HEK293 (cell line): Measurements from ENCODE around the gene ALLC.

Source experiments
- CTCF ChIA-PET: fragments of 350-600 bp; formaldehyde crosslinking; extraction: SDS; loops from one replicate; lab custom pipeline; 2021; ENCODE audit warnings: antibody characterized with exemption; lab: Yijun Ruan, JAX
- POLR2A ChIA-PET: fragments of 300-600 bp; formaldehyde crosslinking; extraction: SDS; loops from one replicate; lab custom pipeline; 2020; ENCODE audit warnings: antibody characterized with exemption, inconsistent platforms; lab: Yijun Ruan, JAX
- H3K27ac ChIP-seq: fragments of 200-500 bp; sonication (Bioruptor generic); 2 replicates; pipeline ENCODE4 v1.5.1; 2014; ENCODE audit warnings: low read depth, low read length, control low read depth, inconsistent platforms; ENCODE audit errors: extremely low read depth
- H3K36me3 ChIP-seq, 2 experiments: fragments of 200-500 bp in 1 of 2; sonication (Bioruptor generic) in 1 of 2; 1 replicate in 1 of 2; 2 replicates in 1 of 2; pipeline ENCODE4 v1.5.1; 2014 to 2017; ENCODE audit warnings: inconsistent platforms in 2 of 2, low read length in 2 of 2; ENCODE audit not compliant: control insufficient read depth in 2 of 2, insufficient read depth in 1 of 2
- H3K4me1 ChIP-seq: fragments of 200-500 bp; sonication (Bioruptor generic); 2 replicates; pipeline ENCODE4 v1.5.1; 2014; ENCODE audit warnings: mild to moderate bottlenecking, low read length, inconsistent platforms; ENCODE audit not compliant: control insufficient read depth, insufficient read depth
- H3K4me3 ChIP-seq: 2 replicates; pipeline ENCODE4 v1.5.1; 2011; ENCODE audit warnings: low read depth, mild to moderate bottlenecking, control low read depth, low read length, moderate library complexity
- H3K9me3 ChIP-seq: fragments of 200-500 bp; sonication (Bioruptor generic); 2 replicates; pipeline ENCODE4 v1.5.1; 2014; ENCODE audit warnings: low read depth, low read length, inconsistent platforms; ENCODE audit not compliant: control insufficient read depth, insufficient read depth
- KLF1 ChIP-seq: fragments of 450-650 bp; formaldehyde crosslinking; IDR thresholded peaks from 2 replicates; pipeline ENCODE4 v1.5.1; 2016; ENCODE audit warnings: missing biosample characterization, missing genetic modification characterization
- ZNF114 ChIP-seq: fragments of 450-650 bp; formaldehyde crosslinking; IDR thresholded peaks from 2 replicates; pipeline ENCODE4 v1.5.0; 2017; ENCODE audit warnings: missing biosample characterization, missing genetic modification characterization
- ZNF140 ChIP-seq: fragments of 450-650 bp; formaldehyde crosslinking; IDR thresholded peaks from 2 replicates; pipeline ENCODE4 v1.5.1; 2016; ENCODE audit warnings: missing biosample characterization, missing genetic modification characterization
- ZNF174 ChIP-seq: fragments of 450-650 bp; formaldehyde crosslinking; IDR thresholded peaks from 2 replicates; pipeline ENCODE4 v1.5.0; 2017; ENCODE audit warnings: missing biosample characterization, mild to moderate bottlenecking, missing genetic modification characterization
- ZNF23 ChIP-seq: fragments of 450-650 bp; formaldehyde crosslinking; IDR thresholded peaks from 2 replicates; pipeline ENCODE4 v1.5.1; 2016; ENCODE audit warnings: missing biosample characterization, missing genetic modification characterization, borderline replicate concordance
- ZNF248 ChIP-seq: fragments of 450-650 bp; formaldehyde crosslinking; IDR thresholded peaks from 2 replicates; pipeline ENCODE4 v1.5.1; 2017; ENCODE audit warnings: missing biosample characterization, missing genetic modification characterization
- ZNF366 ChIP-seq: fragments of 450-650 bp; formaldehyde crosslinking; conservative IDR thresholded peaks from 2 replicates; pipeline ENCODE4 v1.5.1; 2016; ENCODE audit warnings: missing biosample characterization, missing genetic modification characterization
- ZNF416 ChIP-seq: fragments of 450-650 bp; formaldehyde crosslinking; IDR thresholded peaks from 2 replicates; pipeline ENCODE4 v1.5.1; 2016; ENCODE audit warnings: missing biosample characterization, missing genetic modification characterization
- ZNF501 ChIP-seq: fragments of 450-650 bp; formaldehyde crosslinking; IDR thresholded peaks from 2 replicates; pipeline ENCODE4 v1.5.1; 2016; ENCODE audit warnings: missing biosample characterization, missing genetic modification characterization
- ZNF544 ChIP-seq: fragments of 450-650 bp; formaldehyde crosslinking; IDR thresholded peaks from 2 replicates; pipeline ENCODE4 v1.5.0; 2017; ENCODE audit warnings: missing biosample characterization, missing genetic modification characterization
- ZNF585B ChIP-seq: fragments of 450-650 bp; formaldehyde crosslinking; IDR thresholded peaks from 2 replicates; pipeline ENCODE4 v1.5.1; 2016; ENCODE audit warnings: missing biosample characterization, missing genetic modification characterization
- ZNF677 ChIP-seq: fragments of 450-650 bp; IDR thresholded peaks from 2 replicates; pipeline ENCODE4 v1.5.0; 2018; ENCODE audit warnings: missing biosample characterization, mild to moderate bottlenecking, missing genetic modification characterization, moderate library complexity
- TF ChIP-seq, protein P1 (sequence below): fragments of 450-650 bp; formaldehyde crosslinking; IDR thresholded peaks from 2 replicates; pipeline ENCODE4 v1.5.1; 2016; ENCODE audit warnings: missing biosample characterization, missing genetic modification characterization
- TF ChIP-seq, protein P2 (sequence below): fragments of 450-650 bp; formaldehyde crosslinking; IDR thresholded peaks from 2 replicates; pipeline ENCODE4 v1.5.1; 2016; ENCODE audit warnings: missing biosample characterization, missing genetic modification characterization
- TF ChIP-seq, protein P3 (sequence below): fragments of 450-650 bp; formaldehyde crosslinking; IDR thresholded peaks from 2 replicates; pipeline ENCODE4 v1.5.1; 2016; ENCODE audit warnings: missing biosample characterization, missing genetic modification characterization
- TF ChIP-seq, protein P4 (sequence below): fragments of 450-650 bp; formaldehyde crosslinking; IDR thresholded peaks from 2 replicates; pipeline ENCODE4 v1.5.1; 2016; ENCODE audit warnings: missing biosample characterization, missing genetic modification characterization

Gene ALLC

DNA sequence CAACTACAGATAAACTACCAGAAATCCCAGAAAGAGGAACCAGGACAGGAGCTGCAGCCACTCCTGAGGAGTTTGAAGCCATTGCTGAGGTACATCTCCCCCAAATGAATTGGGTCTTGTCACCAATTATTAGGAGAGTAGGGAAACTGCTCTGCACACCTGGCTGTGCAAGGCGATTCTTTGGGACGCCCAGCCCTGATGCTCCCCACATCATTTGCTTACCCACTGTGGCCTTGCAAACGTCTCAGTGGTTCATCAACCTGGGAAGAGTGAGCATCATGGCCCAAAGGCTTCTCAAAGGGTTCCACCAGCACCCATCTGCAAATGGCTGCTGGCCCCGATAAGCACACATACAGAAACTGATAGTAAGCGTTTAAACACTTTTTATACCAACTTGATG is 23.6 kb downstream of the ALLC start:
- no peak for TF ChIP-seq ZNF677 (tag by site-specific recombination)
- TF ChIP-seq, protein P1, sequence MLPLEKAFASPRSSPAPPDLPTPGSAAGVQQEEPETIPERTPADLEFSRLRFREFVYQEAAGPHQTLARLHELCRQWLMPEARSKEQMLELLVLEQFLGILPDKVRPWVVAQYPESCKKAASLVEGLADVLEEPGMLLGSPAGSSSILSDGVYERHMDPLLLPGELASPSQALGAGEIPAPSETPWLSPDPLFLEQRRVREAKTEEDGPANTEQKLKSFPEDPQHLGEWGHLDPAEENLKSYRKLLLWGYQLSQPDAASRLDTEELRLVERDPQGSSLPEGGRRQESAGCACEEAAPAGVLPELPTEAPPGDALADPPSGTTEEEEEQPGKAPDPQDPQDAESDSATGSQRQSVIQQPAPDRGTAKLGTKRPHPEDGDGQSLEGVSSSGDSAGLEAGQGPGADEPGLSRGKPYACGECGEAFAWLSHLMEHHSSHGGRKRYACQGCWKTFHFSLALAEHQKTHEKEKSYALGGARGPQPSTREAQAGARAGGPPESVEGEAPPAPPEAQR (tag by site-specific recombination): no peak
- TF ChIP-seq ZNF174: no peak
- TF ChIP-seq, protein P2, sequence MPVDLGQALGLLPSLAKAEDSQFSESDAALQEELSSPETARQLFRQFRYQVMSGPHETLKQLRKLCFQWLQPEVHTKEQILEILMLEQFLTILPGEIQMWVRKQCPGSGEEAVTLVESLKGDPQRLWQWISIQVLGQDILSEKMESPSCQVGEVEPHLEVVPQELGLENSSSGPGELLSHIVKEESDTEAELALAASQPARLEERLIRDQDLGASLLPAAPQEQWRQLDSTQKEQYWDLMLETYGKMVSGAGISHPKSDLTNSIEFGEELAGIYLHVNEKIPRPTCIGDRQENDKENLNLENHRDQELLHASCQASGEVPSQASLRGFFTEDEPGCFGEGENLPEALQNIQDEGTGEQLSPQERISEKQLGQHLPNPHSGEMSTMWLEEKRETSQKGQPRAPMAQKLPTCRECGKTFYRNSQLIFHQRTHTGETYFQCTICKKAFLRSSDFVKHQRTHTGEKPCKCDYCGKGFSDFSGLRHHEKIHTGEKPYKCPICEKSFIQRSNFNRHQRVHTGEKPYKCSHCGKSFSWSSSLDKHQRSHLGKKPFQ: no peak
- no peak for TF ChIP-seq ZNF23 (tag by site-specific recombination)
- ChIA-PET POLR2A (no interaction called here), CTCF (no interaction called here)
- Histone ChIP-seq H3K36me3 (no peaks in the 10 kb centered on the region), H3K9me3 (no peaks in the 10 kb centered on the region), H3K27ac (no peak overlapping the region), H3K4me3 (no peak overlapping the region), H3K4me1 (no peaks in the 10 kb centered on the region)

DNA sequence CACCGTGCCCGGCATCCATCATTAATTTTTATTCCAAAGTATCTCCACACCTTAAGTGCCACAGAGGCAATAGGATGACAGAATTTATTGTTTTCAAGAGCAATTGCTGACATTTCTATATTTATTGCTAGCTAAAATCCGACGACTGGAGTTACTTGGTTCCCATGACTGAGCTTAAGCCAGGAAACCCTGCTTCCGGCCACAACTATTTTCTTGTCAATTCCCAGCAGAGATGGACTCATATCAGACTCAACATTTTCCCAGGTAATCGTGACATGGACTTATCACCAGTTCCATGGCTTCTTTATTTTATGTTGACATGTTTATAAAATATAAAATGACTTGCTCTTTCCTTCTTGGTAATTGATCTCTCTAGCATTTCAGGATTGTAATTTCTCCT is 24.8 kb downstream of the ALLC start:
- TF ChIP-seq, protein P3, sequence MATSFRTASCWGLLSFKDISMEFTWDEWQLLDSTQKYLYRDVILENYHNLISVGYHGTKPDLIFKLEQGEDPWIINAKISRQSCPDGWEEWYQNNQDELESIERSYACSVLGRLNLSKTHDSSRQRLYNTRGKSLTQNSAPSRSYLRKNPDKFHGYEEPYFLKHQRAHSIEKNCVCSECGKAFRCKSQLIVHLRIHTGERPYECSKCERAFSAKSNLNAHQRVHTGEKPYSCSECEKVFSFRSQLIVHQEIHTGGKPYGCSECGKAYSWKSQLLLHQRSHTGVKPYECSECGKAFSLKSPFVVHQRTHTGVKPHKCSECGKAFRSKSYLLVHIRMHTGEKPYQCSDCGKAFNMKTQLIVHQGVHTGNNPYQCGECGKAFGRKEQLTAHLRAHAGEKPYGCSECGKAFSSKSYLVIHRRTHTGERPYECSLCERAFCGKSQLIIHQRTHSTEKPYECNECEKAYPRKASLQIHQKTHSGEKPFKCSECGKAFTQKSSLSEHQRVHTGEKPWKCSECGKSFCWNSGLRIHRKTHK (tag by site-specific recombination): no peak
- no peak for TF ChIP-seq ZNF366 (tag by site-specific recombination)
- TF ChIP-seq ZNF544 (tag by site-specific recombination): no peak
- TF ChIP-seq ZNF501 (tag by site-specific recombination): no peak
- TF ChIP-seq ZNF585B (tag by site-specific recombination): no peak
- no peak for TF ChIP-seq ZNF114 (tag by site-specific recombination)
- no peak for TF ChIP-seq ZNF248 (tag by site-specific recombination)
- no peak for TF ChIP-seq ZNF416 (tag by site-specific recombination)
- TF ChIP-seq KLF1 (tag by site-specific recombination): no peak
- no peak for TF ChIP-seq ZNF140
- TF ChIP-seq, protein P4, sequence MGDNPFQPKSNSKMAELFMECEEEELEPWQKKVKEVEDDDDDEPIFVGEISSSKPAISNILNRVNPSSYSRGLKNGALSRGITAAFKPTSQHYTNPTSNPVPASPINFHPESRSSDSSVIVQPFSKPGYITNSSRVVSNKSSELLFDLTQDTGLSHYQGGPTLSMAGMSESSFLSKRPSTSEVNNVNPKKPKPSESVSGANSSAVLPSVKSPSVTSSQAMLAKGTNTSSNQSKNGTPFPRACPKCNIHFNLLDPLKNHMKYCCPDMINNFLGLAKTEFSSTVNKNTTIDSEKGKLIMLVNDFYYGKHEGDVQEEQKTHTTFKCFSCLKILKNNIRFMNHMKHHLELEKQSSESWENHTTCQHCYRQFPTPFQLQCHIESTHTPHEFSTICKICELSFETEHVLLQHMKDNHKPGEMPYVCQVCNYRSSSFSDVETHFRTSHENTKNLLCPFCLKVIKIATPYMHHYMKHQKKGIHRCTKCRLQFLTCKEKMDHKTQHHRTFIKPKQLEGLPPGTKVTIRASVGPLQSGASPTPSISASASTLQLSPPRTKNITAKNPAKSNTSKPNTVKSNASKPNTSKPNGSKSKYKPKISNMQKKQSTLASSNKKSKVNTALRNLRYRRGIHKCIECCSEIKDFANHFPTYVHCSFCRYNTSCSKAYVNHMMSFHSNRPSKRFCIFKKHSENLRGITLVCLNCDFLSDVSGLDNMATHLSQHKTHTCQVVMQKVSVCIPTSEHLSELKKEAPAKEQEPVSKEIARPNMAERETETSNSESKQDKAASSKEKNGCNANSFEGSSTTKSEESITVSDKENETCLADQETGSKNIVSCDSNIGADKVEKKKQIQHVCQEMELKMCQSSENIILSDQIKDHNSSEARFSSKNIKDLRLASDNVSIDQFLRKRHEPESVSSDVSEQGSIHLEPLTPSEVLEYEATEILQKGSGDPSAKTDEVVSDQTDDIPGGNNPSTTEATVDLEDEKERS (tag by site-specific recombination): no peak
- CTCF ChIA-PET: interaction anchor here (0.7 kb wide), 1 partner anchor 27 kb away, joined by 3 read pairs; no protein-coding TSS in a partner anchor
- H3K36me3 ChIP-seq: no peaks in the 10 kb centered on the region
- H3K4me1 ChIP-seq: no peaks in the 10 kb centered on the region
- POLR2A ChIA-PET: no interaction called here
- H3K9me3 ChIP-seq: no peaks in the 10 kb centered on the region
- no peak overlapping the region for H3K27ac ChIP-seq
- H3K4me3 ChIP-seq: no peak overlapping the region
